GM12801 (cell line): Measurements from ENCODE around the gene RAB3B.

Experiments
- CTCF ChIP-seq: IDR thresholded peaks from one replicate; pipeline ENCODE4 v1.5.1; 2011; ENCODE audit warnings: control low read depth; ENCODE audit not compliant: insufficient read length; ENCODE audit errors: extremely low read depth

The RAB3B gene

GRCh38 chr1:51948491-51948915 lies 42.0 kb downstream of the RAB3B start:
- TF ChIP-seq CTCF, result no peak

GRCh38 chr1:51946300-51946699 lies 44.2 kb downstream of the RAB3B start:
- no peak for TF ChIP-seq CTCF

GRCh38 chr1:51945591-51945990 lies 44.9 kb downstream of the RAB3B start:
- no peak for TF ChIP-seq CTCF

- TF ChIP-seq CTCF, result no peak
Measured at GRCh38 chr1:51942281-51942680, 48.2 kb downstream of the RAB3B start.

GRCh38 chr1:51941528-51941927 lies 49.0 kb downstream of the RAB3B start:
- no peak for TF ChIP-seq CTCF

- no peak for TF ChIP-seq CTCF
Measured at GRCh38 chr1:51937112-51937511, 53.4 kb downstream of the RAB3B start.

- TF ChIP-seq CTCF, result no peak
Measured at GRCh38 chr1:51936531-51936930, 54.0 kb downstream of the RAB3B start.

- no peak for TF ChIP-seq CTCF
Measured at GRCh38 chr1:51933344-51933743, 57.2 kb downstream of the RAB3B start.
